Endodermal cell (in vitro differentiated cells): ENCODE data around the gene DRD1. TPM values are rescaled to one million over a fixed set of nuclear protein-coding genes. Genes with fewer than 3 reads are reported as not detected.
A peak's percentile ranks its signal among the peaks of the same experiment; 100 is the strongest.

ENCODE experiments used
- DNase-seq: peaks from one replicate; pipeline ENCODE4 v3.0.0-alpha.2; 2017
- H3K27ac ChIP-seq: 2 replicates; pipeline ENCODE4 v1.5.1; 2013; ENCODE audit warnings: mild to moderate bottlenecking, low read depth, low read length, moderate library complexity
- H3K27me3 ChIP-seq: 2 replicates; pipeline ENCODE4 v1.6.1; 2013; ENCODE audit warnings: mild to moderate bottlenecking, low read length, moderate library complexity; ENCODE audit not compliant: insufficient read depth, control insufficient read depth, poor library complexity, severe bottlenecking
- H3K36me3 ChIP-seq: 2 replicates; pipeline ENCODE4 v1.7.0; 2013; ENCODE audit warnings: mild to moderate bottlenecking, low read length, moderate library complexity; ENCODE audit not compliant: control insufficient read depth, insufficient read depth
- H3K4me1 ChIP-seq: one replicate; pipeline ENCODE4 v1.7.0; 2013; ENCODE audit warnings: low read length; ENCODE audit not compliant: control insufficient read depth, insufficient read depth
- H3K4me3 ChIP-seq: 2 replicates; pipeline ENCODE4 v1.5.1; 2013; ENCODE audit warnings: mild to moderate bottlenecking, low read length, moderate library complexity
- H3K9ac ChIP-seq: 2 replicates; pipeline ENCODE4 v1.6.1; 2013; ENCODE audit warnings: mild to moderate bottlenecking, low read length, moderate library complexity; ENCODE audit not compliant: poor library complexity, severe bottlenecking; ENCODE audit errors: extremely low read depth
- H3K9me3 ChIP-seq: 2 replicates; pipeline ENCODE4 v1.6.1; 2013; ENCODE audit warnings: mild to moderate bottlenecking, low read length, moderate library complexity; ENCODE audit not compliant: control insufficient read depth
- H3K27ac Mint-ChIP-seq: 2 replicates; pipeline ENCODE4 v1.8.0; 2020; ENCODE audit warnings: mixed read lengths
- H3K27me3 Mint-ChIP-seq: 2 replicates; pipeline ENCODE4 v1.8.0; 2021; ENCODE audit warnings: mild to moderate bottlenecking, mixed read lengths; ENCODE audit not compliant: insufficient read depth
- H3K36me3 Mint-ChIP-seq: 2 replicates; pipeline ENCODE4 v1.8.0; 2020; ENCODE audit warnings: low read depth, mixed read lengths
- H3K4me1 Mint-ChIP-seq: 2 replicates; pipeline ENCODE4 v1.8.0; 2020; ENCODE audit warnings: mixed read lengths
- H3K4me3 Mint-ChIP-seq: 2 replicates; pipeline ENCODE4 v1.8.0; 2020; ENCODE audit warnings: mild to moderate bottlenecking, moderate library complexity, mixed read lengths
- H3K9me3 Mint-ChIP-seq: 2 replicates; pipeline ENCODE4 v1.8.0; 2020; ENCODE audit warnings: mild to moderate bottlenecking, mixed read lengths
- WGBS, 2 experiments: methylation state at CpG; one replicate each; pipeline versions ENCODE4 v1.1.5 to v1.1.7; 2013; ENCODE audit warnings: missing lambda C conversion rate in 2 of 2, mixed read lengths in 1 of 2; ENCODE audit not compliant: insufficient coverage in 1 of 2, insufficient read length in 1 of 2; 5-methylcytosine and 5-hydroxymethylcytosine counted together
- total RNA-seq, 2 donors: library from RNA; stranded (reverse); fragmentation: NEBNext Ultra II Directional in 1 of 2; extraction: Animal tissue kit (Norgen Biotek cat#: 25700) in 1 of 2; gene quantifications; 2 replicates in 1 of 2; 3 replicates in 1 of 2; pipeline ENCODE4 v1.2.1, GENCODE V29; 2021
- TF ChIP-seq, protein P1 (sequence below): fragments of 200-600 bp; sonication (generic); conservative IDR thresholded peaks from 2 replicates; pipeline ENCODE4 v1.5.0; 2021; ENCODE audit warnings: antibody characterized with exemption, mild to moderate bottlenecking

The DRD1 gene
- total RNA-seq, 2 donors from 2014 or later, result 0.53 to 0.59 TPM

DNA sequence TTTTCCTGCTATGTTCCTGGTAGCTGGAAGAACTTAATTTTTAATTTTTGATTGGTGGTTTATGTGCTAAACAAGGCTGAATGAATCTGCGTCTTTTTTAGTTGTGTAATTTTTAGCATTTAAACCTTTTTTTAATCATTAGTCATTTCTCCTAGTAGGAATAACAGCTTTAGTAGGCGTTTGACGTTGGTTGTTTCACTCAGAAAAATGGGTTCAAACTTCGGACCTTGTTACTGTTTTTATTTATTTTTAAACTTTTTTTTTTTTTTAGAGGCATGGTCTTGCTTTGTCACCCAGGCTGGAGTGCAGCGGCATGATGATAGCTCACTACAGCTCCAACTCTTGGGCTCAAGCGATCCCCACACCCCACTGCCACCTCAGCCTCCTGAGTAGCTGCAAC lies 47.2 kb upstream of the DRD1 start:
- Histone ChIP-seq H3K9me3 (no peaks in the 10 kb centered on the region), H3K4me3 (no peak overlapping the region), H3K27ac (no peak overlapping the region), H3K9ac (no peak overlapping the region), H3K4me1 (no peaks in the 10 kb centered on the region), H3K36me3 (peaks cover 81% of the 10 kb centered on the region), H3K27me3 (no peaks in the 10 kb centered on the region)
- TF ChIP-seq, protein P1, sequence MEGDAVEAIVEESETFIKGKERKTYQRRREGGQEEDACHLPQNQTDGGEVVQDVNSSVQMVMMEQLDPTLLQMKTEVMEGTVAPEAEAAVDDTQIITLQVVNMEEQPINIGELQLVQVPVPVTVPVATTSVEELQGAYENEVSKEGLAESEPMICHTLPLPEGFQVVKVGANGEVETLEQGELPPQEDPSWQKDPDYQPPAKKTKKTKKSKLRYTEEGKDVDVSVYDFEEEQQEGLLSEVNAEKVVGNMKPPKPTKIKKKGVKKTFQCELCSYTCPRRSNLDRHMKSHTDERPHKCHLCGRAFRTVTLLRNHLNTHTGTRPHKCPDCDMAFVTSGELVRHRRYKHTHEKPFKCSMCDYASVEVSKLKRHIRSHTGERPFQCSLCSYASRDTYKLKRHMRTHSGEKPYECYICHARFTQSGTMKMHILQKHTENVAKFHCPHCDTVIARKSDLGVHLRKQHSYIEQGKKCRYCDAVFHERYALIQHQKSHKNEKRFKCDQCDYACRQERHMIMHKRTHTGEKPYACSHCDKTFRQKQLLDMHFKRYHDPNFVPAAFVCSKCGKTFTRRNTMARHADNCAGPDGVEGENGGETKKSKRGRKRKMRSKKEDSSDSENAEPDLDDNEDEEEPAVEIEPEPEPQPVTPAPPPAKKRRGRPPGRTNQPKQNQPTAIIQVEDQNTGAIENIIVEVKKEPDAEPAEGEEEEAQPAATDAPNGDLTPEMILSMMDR, result no peak
- H3K27ac Mint-ChIP-seq, result no peak overlapping the region
- peaks cover 68% of the 10 kb centered on the region for H3K36me3 Mint-ChIP-seq
- H3K27me3 Mint-ChIP-seq, result no peaks in the 10 kb centered on the region
- no peaks in the 10 kb centered on the region for H3K9me3 Mint-ChIP-seq
- no peak for DNase-seq
- peaks cover 13% of the 10 kb centered on the region for H3K4me1 Mint-ChIP-seq
- no peak overlapping the region for H3K4me3 Mint-ChIP-seq
- WGBS, 2 experiments, result 84 to 100% methylated on average over 5 to 6 of the region's 6 CpGs

DNA sequence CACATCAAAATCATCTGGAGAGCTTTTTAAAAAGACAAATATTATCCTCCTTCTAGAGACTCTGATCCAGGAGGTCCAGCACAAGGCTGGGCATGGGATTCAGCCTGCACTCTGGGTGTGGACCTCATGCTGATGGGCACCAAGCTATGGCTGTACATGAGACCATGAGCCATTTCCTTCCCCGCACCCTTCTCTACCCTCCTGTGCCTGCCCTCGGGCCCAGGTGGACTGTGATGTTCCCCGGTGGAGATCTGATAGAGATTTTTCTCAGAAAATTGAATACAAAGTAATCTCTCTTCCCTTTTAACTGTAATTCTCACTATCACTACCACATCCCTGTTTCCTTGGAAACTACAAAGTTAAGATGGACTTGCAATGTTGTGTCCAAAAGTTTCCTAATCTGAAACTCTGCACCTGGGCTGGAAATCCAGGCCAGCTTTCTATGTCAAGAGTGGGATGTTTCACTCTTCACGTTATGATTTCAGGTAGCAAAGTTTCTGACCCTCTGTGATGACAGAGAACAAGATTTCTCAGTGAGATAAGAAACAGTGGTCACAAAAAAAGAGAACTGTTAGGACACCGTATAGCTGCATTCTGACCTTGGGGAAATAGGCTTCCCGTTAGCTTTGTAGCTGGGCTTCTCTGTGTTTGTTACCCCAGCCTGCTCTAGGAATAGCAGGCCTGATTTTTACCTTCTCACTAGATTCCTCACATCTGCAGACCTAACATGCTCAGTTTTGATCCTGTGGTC lies 45.9 kb upstream of the DRD1 start:
- Histone ChIP-seq H3K36me3 (peaks cover 83% of the 10 kb centered on the region), H3K4me3 (no peak overlapping the region), H3K27ac (no peak overlapping the region), H3K27me3 (no peaks in the 10 kb centered on the region), H3K4me1 (no peaks in the 10 kb centered on the region), H3K9ac (no peak overlapping the region), H3K9me3 (no peaks in the 10 kb centered on the region)
- DNase-seq, result no peak
- Mint-ChIP-seq H3K9me3 (no peaks in the 10 kb centered on the region), H3K4me3 (no peak overlapping the region), H3K27me3 (no peaks in the 10 kb centered on the region), H3K27ac (no peak overlapping the region), H3K4me1 (peaks cover 15% of the 10 kb centered on the region), H3K36me3 (peaks cover 67% of the 10 kb centered on the region)
- WGBS, 2 experiments, result 96 to 99% methylated on average over 5 to 6 of the region's 6 CpGs
- TF ChIP-seq, protein P1, result no peak

DNA sequence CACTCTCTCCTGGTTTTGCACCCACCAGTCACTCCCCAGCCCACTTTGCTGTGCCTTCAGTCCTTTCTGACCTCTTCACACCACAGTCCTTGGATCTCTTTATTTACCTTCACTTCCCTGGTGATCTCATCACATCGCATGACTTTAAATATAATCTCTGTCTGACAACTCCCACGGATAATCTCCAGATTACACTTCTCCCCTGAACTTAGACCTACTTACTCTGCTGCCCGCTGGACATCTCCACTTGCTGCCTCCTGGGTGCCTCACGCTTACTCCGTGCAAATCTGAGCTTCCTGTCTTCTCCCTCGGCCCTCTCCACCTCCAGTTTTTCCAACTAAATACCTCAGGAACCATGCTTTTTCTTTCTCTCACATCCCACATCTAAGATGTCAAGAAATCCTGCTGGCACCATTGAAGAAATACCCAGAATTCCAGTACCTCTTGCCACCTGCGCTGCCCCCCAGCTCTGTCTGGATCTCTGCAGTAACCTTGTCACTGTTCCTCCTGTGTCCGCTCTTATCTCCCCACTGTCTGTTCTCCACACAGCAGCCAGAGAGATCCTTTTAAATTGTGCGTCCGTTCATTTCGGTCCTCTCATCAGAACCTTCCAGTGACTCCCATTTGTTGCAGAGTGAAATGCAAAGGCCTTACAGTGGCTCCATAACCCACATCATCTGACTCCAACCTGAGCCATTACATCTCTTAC lies 43.7 kb upstream of the DRD1 start:
- TF ChIP-seq, protein P1, result no peak
- Histone ChIP-seq H3K4me3 (no peak overlapping the region), H3K27ac (no peak overlapping the region), H3K4me1 (no peaks in the 10 kb centered on the region), H3K36me3 (peaks cover 85% of the 10 kb centered on the region), H3K9me3 (peaks cover 13% of the 10 kb centered on the region), H3K9ac (no peak overlapping the region), H3K27me3 (no peaks in the 10 kb centered on the region)
- no peak overlapping the region for H3K4me3 Mint-ChIP-seq
- H3K27me3 Mint-ChIP-seq, result no peaks in the 10 kb centered on the region
- H3K4me1 Mint-ChIP-seq, result peaks cover 31% of the 10 kb centered on the region
- WGBS, 2 experiments, result 96 to 98% methylated on average over 7 to 11 of the region's 11 CpGs
- peak overlapping the region; percentile 22 for H3K27ac Mint-ChIP-seq
- no peaks in the 10 kb centered on the region for H3K9me3 Mint-ChIP-seq
- peaks cover 68% of the 10 kb centered on the region for H3K36me3 Mint-ChIP-seq
- no peak for DNase-seq
